CD4-positive, alpha-beta T cell treated with Interleukin-6 for 4 hours (primary cell): ENCODE results near the gene PCDHB7.
"Not testable (repeated sequence)": the region's sequence is repeated elsewhere in the genome, so short reads cannot be mapped to it uniquely, and the experiment has no call there.

Experiments used
- DNase-seq: peaks from one replicate; pipeline ENCODE4 v3.0.0-alpha.2; 2020; ENCODE audit warnings: mixed read lengths

Gene PCDHB7

GRCh38 chr5:141172381-141173204 is at the start of gene PCDHB7:
PCDHB7 (plus strand) TSS chr5:141172644; CDS start chr5:141172836, 192 bp downstream.
- DNase-seq = peak; percentile 11

GRCh38 chr5:141123396-141124135 is 48.9 kb upstream of the PCDHB7 start:
- DNase-seq = not testable (repeated sequence)

- DNase-seq = no peak
Observed at GRCh38 chr5:141127305-141127704, 45.1 kb upstream of the PCDHB7 start.

GRCh38 chr5:141135030-141135717 is 37.3 kb upstream of the PCDHB7 start, which contains the start of gene PCDHB5:
PCDHB5 (plus strand) TSS chr5:141135206; CDS start chr5:141135435, 229 bp downstream.
- DNase-seq = no peak

DNA sequence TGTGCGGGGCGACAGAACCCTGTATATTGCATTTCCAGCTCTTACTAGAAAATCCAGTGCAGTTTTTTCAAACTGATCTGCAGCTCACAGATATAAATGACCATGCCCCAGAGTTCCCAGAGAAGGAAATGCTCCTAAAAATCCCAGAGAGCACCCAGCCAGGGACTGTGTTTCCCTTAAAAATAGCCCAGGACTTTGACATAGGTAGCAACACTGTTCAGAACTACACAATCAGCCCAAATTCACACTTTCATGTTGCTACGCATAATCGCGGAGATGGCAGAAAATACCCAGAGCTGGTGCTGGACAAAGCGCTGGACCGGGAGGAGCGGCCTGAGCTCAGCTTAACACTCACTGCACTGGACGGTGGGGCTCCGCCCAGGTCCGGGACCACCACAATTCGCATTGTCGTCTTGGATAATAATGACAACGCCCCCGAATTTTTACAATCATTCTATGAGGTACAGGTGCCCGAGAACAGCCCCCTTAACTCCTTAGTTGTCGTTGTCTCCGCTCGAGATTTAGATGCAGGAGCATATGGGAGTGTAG is 36.7 kb upstream of the PCDHB7 start:
- no peak for DNase-seq

DNA sequence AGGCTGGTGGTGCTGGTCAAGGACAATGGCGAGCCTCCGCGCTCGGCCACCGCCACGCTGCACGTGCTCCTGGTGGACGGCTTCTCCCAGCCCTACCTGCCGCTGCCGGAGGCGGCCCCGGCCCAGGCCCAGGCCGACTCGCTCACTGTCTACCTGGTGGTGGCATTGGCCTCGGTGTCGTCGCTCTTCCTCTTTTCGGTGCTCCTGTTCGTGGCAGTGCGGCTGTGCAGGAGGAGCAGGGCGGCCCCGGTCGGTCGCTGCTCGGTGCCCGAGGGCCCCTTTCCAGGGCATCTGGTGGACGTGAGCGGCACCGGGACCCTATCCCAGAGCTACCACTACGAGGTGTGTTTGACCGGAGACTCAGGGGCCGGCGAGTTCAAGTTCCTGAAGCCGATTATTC is 35.1 kb upstream of the PCDHB7 start:
- DNase-seq = not testable (repeated sequence)

- peak; percentile 2 for DNase-seq
Observed at GRCh38 chr5:141149812-141150211, 22.6 kb upstream of the PCDHB7 start, which contains the start of gene PCDHB6. PCDHB6 (plus strand) TSS chr5:141150057; CDS start chr5:141150258, 201 bp downstream.

- no peak for DNase-seq
Observed at GRCh38 chr5:141150224-141150992, 22.0 kb upstream of the PCDHB7 start.

DNA sequence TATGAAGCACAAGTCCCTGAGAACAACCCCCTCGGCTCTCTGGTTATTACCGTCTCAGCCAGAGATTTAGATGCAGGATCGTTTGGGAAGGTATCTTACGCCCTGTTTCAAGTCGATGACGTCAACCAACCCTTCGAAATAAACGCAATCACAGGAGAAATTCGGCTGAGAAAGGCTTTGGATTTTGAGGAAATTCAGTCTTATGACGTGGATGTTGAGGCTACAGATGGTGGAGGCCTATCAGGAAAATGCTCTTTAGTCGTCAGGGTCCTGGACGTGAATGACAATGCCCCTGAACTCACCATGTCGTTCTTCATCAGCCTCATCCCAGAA is 21.5 kb upstream of the PCDHB7 start:
- DNase-seq = no peak

- not testable (repeated sequence) for DNase-seq
Observed at GRCh38 chr5:141151632-141152031, 20.8 kb upstream of the PCDHB7 start.

DNA sequence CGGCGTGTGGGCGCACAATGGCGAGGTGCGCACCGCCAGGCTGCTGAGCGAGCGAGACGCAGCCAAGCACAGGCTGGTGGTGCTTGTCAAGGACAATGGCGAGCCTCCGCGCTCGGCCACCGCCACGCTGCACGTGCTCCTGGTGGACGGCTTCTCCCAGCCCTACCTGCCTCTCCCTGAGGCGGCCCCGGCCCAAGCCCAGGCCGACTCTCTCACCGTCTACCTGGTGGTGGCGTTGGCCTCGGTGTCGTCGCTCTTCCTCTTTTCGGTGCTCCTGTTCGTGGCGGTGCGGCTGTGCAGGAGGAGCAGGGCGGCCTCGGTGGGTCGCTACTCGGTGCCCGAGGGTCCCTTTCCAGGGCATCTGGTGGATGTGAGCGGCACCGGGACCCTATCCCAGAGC is 20.3 kb upstream of the PCDHB7 start:
- DNase-seq = not testable (repeated sequence)

DNA sequence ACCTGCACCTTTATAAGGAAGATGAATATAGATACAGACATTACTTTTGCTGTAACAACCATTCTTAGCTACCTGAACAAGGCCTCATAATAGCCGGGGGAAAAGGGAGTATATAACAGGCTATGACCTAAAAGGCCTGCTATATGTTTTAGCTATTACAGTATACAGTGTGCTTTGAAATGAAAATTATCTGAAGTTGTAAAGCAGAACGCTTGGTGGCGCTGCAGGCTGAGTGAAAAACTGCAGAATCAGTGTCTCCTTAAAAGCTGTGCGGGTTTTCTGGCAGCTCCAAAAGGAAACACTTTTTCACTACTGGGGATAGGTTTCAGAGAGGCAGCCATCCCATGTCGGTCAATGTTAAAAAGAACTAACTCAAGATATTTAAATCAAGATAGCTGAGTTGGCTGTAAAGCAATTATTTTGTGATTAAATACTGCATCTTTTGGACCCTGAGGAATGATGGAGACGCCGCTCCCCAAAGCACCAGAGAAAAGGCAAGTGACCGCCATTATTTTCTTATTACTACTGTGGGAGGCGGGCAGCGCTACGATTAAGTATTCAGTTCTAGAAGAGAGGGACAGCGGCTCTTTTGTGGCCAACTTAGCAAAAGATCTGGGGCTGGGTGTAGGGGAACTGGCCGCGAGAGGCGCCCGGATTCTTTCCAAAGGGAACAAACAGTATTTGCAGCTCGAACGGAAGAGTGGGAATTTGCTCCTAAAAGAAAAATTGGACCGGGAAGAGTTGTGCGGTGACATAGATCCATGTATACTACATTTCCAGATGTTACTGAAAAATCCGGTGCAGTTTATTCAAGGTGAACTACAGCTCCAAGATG is 16.7 kb upstream of the PCDHB7 start:
- DNase-seq = no peak

DNA sequence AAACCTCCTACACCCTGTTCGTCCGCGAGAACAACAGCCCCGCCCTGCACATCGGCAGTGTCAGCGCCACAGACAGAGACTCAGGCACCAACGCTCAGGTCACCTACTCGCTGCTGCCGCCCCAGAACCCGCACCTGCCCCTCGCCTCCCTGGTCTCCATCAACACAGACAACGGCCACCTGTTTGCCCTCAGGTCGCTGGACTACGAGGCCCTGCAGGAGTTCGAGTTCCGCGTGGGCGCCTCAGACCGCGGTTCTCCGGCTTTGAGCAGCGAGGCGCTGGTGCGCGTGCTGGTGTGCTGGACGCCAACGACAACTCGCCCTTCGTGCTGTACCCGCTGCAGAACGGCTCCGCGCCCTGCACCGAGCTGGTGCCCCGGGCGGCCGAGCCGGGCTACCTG is 15.1 kb upstream of the PCDHB7 start:
- not testable (repeated sequence) for DNase-seq

DNA sequence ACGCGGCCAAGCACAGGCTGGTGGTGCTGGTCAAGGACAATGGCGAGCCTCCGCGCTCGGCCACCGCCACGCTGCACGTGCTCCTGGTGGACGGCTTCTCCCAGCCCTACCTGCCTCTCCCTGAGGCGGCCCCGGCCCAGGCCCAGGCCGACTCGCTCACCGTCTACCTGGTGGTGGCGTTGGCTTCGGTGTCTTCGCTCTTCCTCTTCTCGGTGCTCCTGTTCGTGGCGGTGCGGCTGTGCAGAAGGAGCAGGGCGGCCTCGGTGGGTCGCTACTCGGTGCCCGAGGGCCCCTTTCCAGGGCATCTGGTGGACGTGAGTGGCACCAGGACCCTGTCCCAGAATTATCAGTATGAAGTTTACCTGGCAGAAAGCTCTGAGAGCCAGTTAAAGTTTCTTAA is 14.5 kb upstream of the PCDHB7 start:
- not testable (repeated sequence) for DNase-seq

GRCh38 chr5:141174291-141175104 is 2.1 kb downstream of the PCDHB7 start:
- DNase-seq = not testable (repeated sequence)

DNA sequence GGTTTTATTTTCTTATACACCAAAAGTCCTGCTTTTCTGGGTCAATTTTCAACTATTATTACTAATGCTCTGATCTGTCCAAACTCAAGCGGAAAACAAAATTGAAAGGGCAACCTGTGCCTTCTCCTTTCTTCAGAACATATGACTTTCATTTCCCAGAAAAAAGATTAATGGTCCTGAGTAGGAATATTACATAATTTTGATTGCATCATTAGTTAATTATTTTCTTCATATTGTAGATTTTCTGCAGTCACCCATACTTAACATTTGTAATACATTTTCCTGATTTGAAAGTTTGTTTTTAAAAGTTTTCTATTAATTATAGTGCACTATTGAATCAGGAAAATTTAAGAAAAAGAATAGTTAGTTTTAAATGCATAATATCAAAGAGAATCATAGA is 3.5 kb downstream of the PCDHB7 start:
- no peak for DNase-seq

DNA sequence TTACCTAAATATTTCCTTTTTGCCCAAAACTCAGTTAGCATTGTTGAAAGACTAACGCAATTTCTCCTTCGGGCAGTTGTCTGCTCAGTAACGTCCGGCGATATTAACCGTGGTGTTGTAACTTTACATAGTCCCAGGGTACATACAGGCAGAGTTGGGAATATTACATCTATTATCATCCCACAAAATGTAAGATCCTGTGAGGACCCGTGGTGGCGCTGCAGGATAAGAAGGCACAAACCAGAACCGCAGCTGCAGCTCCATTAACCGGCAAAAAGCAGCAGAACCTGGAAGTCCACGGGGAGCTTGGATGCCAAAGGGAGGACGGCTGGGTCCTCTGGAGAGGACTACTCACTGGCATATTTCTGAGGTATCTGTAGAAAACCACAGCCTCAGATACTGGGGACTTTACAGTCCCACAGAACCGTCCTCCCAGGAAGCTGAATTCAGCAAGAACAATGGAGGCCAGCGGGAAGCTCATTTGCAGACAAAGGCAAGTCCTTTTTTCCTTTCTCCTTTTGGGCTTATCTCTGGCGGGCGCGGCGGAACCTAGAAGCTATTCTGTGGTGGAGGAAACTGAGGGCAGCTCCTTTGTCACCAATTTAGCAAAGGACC is 5.2 kb downstream of the PCDHB7 start, which contains the start of gene PCDHB8:
Gene PCDHB8 (plus strand): TSS at position 214 of the 615 bp plus-strand sequence. CDS start 245 bp downstream, at position 459.
- not testable (repeated sequence) for DNase-seq

DNA sequence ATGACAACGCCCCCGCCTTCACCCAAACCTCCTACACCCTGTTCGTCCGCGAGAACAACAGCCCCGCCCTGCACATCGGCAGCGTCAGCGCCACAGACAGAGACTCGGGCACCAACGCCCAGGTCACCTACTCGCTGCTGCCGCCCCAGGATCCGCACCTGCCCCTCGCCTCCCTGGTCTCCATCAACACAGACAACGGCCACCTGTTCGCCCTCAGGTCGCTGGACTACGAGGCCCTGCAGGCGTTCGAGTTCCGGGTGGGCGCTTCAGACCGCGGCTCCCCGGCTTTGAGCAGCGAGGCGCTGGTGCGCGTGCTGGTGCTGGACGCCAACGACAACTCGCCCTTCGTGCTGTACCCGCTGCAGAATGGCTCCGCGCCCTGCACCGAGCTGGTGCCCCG is 6.9 kb downstream of the PCDHB7 start:
- DNase-seq = not testable (repeated sequence)

GRCh38 chr5:141179876-141180275 is 7.4 kb downstream of the PCDHB7 start:
- not testable (repeated sequence) for DNase-seq

DNA sequence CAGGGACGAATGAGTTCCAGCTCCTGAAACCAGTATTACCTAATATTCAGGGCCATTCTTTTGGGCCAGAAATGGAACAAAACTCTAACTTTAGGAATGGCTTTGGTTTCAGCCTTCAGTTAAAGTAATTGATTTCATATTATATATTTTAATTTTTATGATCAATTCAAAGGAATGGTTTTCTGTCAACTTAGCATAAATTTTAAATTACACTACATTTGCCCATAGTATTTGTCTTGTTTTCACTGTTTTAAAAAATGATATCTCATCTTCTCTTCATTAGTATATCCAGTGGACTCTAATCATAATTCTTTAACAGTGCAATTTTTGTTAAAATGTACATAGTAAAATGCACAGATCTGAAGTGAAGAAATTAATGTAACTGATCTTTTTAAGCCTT is 7.9 kb downstream of the PCDHB7 start:
- no peak for DNase-seq
